NCI-H2081 treated with DMSO at 0.1 percent for 48 hours (cell line): ENCODE results near the gene SAP25.
A peak's percentile ranks its signal among the peaks of the same experiment; 100 is the strongest.

Experiments used
- DNase-seq: peaks from one replicate; lab custom pipeline; 2025; lab: John Stamatoyannopoulos, UW

Gene SAP25

GRCh38 chr7:100595188-100595587, 21.5 kb upstream of the SAP25 start:
- no peak for DNase-seq

GRCh38 chr7:100591596-100591995, 17.9 kb upstream of the SAP25 start:
- no peak for DNase-seq

DNA sequence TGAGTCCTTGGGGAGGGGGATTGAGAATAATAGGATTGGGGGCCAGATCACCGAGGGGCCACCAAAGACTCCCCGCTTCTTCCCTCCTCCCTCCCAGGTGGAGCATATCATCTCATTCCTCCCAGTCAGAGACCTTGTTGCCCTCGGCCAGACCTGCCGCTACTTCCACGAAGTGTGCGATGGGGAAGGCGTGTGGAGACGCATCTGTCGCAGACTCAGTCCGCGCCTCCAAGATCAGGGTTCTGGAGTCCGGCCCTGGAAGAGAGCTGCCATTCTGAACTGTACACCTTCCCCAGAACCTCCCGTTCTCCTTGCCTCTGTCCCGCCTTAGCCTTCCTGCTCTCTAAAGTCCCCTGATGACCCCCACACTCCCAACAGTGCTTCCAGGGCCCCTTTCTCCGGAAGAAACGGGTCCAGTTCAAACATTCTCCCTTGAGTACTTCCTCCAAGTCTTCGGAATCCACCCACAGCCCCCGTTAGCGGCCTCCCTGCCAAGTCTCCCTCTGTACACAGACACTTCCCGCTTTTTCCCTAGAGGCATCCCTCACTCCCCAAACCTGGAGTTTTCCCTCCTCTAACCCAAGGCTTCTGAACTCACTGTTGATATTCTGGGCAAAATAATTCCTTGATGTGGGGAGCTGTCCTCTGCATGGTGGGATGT, 16.5 kb upstream of the SAP25 start:
- DNase-seq: no peak

DNA sequence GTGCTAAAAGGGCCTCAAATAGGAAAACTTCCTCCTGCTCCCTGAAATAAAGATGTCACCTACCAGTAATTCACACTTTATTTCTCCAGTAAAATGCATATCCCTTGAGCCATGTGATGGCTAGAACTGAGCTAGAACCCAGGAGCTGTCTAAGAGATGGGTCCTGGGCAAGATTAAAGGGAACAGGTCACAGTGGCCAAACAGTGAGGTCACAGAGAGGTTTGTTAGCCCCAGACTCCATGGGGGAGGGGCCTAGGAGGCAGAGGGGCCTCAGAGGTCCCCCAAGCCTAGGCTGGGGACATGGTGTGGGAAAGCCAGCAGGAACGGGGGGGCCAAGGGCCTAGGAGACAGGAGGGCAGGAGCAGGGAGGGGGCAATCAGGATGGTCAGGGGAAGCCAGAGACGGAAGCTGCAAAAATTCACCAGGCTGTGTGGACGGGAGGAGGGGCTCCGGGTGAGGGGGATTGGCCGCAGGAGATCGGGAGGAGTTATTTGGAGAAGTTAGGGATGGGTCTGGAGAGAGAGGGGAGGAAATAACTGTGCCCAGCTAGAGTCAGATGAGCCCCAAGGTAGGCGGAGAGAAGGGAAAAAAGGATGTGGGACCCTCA, 15.7 kb upstream of the SAP25 start:
- DNase-seq: no peak

DNA sequence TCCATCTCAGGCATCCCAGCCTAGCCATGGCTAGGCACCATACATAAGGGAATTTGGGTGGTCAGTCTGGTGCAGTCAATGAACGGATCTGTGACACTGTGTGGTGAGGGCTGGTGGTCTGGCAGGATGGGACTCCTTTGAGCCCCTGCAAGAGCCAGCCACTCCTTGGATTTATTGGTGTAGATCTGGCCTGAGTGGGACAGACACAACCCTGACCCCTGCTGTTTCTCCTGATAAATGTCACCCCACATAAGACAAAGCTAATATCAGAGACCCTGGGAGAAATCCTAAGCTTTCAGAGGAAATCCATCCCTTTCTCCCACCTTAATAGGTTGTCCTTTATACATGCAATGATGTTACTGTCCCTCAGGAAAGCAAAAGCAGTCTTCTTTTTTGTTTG, 14.7 kb upstream of the SAP25 start:
- no peak for DNase-seq

- peak; percentile 100 for DNase-seq
Measured at GRCh38 chr7:100586266-100587025, 12.7 kb upstream of the SAP25 start, which contains the start of gene FBXO24. TSS of gene FBXO24 (plus strand) at chr7:100586328. CDS start at chr7:100586626, 298 bp downstream.

DNA sequence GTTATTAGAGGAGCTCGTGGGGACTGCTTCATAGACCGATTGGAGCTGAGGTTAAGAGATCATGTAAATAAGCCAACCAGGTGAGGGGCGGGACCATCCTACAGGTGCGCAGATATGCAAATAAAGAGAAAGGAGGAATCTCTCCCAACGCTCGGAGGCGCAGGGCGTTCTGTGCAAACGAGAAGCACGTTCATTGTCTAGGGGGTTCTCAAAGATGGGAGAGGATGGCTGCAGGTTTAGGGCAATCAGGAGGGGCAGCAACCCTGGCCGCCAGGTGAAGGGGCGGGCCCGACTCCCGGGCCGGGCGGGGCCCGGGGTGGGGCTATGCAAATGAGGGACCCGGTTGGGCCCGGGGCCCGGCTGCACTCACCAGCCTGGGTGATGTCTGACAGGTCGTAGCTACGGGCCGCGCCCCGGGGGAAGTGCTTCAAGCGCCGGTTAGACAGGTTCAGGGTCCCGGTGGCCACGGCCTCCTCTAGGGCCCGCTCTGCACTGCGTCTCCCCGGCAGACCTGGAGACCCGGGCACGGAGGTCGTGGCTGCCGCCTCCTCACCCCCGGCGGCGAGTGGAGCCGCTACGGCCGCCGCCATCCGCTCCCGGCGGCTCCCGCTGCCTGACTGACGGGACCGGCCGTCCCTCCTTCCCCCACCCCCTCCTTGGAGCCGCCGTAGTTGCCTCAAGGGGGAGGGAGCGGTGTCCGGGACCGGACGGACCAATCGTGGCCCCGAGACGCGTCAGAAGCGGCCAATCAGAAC, 12.0 kb upstream of the SAP25 start, which contains the start of gene LRCH4:
TSS of gene LRCH4 (minus strand) at position 619 of the 755 bp plus-strand sequence. CDS start at position 590, 29 bp downstream.
- DNase-seq: peak; percentile 44

GRCh38 chr7:100584683-100585510, 11.2 kb upstream of the SAP25 start:
- no peak for DNase-seq

GRCh38 chr7:100584054-100584682, 10.5 kb upstream of the SAP25 start:
- no peak for DNase-seq

DNA sequence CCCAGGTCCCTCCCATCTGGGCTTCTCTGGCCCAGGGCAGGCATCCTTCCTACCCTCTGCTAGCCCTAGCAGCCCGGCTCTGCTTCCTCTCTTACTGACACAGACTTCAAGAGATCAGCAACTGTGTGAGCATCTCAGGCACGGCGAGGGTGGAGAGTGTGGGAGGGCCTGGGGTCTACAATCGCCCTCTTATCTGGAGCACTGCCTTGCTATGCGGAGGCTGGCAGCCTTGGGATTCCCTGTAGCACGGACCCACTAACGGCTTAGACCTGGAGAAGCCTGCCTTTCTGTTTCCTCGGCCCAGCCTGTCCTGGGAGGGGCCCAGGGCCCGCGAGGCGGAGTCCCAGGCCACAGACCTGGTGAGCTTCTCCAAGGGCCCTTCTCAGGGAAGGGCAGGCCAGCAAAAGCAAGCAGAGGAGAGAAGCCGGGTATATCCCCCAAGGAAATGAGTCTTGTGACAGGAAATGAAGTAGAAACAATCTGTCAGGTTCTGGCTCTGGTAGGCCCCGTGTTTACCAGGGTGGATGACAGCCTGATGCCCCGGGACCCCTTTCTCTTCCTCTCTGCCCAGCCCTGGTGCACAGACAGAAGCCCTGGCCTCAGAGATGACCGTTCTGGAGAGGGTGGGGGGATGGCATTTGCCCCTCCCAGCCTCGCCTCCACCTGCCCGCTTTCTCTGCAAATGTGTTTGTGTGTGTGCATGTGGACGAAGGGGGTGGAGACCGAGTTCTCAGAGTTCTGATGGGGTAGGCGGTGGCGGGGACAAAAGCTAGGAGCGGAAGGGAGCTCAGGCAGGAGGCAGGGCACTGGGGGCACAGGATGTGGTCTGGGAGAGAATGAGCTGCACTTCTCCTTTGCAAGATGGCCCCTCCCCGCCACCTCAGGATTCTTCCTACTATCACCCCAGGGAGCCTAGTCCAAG, 9.7 kb upstream of the SAP25 start:
- no peak for DNase-seq

DNA sequence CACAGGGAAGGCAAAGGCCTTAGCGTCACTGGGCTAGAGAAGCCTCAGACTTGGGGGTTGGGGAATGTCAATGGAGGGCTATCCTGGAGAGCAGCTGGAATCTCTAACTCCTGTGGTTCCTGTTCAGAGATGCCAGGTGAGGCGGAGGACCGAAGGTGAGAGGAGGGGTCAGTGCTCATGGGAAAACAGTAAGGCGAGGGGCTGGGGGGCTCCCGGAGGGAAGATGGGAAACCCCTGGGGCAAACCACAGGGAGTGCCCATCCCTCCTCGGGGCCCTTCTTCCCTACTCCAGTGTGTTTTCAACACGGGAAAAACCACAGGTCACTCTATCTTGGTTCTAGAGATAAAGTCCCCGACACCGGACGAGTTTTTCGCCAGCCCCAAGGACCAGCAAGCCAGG, 8.9 kb upstream of the SAP25 start:
- DNase-seq: no peak

GRCh38 chr7:100582041-100582579, 8.4 kb upstream of the SAP25 start:
- DNase-seq: no peak

GRCh38 chr7:100580466-100581283, 7.0 kb upstream of the SAP25 start:
- no peak for DNase-seq

- no peak for DNase-seq
Measured at GRCh38 chr7:100578246-100579183, 4.8 kb upstream of the SAP25 start.

GRCh38 chr7:100577507-100577906, 3.8 kb upstream of the SAP25 start:
- no peak for DNase-seq

GRCh38 chr7:100577103-100577502, 3.4 kb upstream of the SAP25 start:
- no peak for DNase-seq

DNA sequence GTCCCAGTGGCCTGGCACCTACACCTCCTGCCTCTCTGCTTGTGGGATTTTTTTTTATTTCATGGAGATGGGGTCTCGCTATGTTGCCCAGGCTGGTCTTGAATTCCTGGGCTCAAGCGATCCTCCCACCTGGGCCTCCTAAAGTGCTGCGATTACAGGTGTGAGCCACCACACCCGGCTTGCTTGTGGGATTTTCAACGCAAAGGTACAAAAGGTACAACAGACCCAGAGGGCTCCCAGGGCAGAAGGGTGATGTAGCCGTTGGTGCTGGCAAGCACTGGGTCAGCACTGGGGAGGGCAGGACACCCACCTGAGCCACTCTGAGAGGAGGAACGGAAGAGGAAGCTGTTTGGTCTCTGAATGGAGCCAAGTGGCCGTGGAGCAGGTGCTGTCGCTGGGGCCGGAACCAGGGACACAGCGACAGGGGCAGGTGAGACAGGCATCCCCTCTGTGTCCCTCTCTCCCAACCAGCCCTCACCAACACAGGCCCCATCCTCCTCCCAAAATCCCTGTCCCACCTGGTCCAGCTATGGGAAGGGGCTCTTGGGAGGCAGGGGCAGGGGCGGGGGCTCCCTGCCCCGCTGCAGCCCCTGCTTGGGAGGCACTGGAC, 2.8 kb upstream of the SAP25 start:
- DNase-seq: no peak
